ENCODE results near the gene SLC1A1.

The SLC1A1 gene

DNA sequence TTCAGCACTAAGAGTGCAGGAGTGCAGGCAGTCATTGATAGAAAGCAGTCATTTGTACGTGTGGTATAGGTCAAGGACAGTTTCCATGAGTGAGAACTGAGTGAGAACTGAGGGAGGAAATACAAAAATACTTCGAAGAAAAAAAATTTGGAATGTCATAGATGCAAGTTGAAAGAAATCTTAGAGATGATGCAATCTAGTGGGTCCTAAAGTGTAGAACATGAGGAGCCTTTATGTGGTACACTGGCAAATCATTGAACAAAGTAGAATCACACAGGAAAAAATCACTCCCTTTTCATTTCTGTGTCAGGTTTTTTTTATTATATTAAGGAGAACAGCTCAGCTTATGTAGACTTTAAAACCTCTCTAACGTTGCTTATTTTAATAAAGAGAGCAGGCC is 26.4 kb upstream of the SLC1A1 start:
- no peak overlapping the region for H3K9ac ChIP-seq
- no peaks in the 10 kb centered on the region for H4K20me1 ChIP-seq (ENCODE audit: insufficient read depth)
- H3K27ac ChIP-seq, result no peak overlapping the region
- H3K79me2 ChIP-seq (ENCODE audit: insufficient read depth, low read depth), result no peaks in the 10 kb centered on the region
- H3K4me3 ChIP-seq (IDR thresholded peaks at IDR 0.05; ENCODE audit: insufficient read depth, low read depth, low read length), result no peak overlapping the region
- no peaks in the 10 kb centered on the region for H3K27me3 ChIP-seq (ENCODE audit: insufficient read depth, low read depth)
- H3K4me1 ChIP-seq (ENCODE audit: low read depth, poor library complexity, severe bottlenecking), result no peaks in the 10 kb centered on the region
- no peak overlapping the region for H2AFZ ChIP-seq (ENCODE audit: low read depth)
- no peak overlapping the region for H3K4me2 ChIP-seq
- H3K36me3 ChIP-seq (ENCODE audit: insufficient read depth), result no peaks in the 10 kb centered on the region
- TF ChIP-seq, protein P1, sequence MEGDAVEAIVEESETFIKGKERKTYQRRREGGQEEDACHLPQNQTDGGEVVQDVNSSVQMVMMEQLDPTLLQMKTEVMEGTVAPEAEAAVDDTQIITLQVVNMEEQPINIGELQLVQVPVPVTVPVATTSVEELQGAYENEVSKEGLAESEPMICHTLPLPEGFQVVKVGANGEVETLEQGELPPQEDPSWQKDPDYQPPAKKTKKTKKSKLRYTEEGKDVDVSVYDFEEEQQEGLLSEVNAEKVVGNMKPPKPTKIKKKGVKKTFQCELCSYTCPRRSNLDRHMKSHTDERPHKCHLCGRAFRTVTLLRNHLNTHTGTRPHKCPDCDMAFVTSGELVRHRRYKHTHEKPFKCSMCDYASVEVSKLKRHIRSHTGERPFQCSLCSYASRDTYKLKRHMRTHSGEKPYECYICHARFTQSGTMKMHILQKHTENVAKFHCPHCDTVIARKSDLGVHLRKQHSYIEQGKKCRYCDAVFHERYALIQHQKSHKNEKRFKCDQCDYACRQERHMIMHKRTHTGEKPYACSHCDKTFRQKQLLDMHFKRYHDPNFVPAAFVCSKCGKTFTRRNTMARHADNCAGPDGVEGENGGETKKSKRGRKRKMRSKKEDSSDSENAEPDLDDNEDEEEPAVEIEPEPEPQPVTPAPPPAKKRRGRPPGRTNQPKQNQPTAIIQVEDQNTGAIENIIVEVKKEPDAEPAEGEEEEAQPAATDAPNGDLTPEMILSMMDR (conservative IDR thresholded peaks at IDR 0.05; ENCODE audit: low read depth, low read length), result no peak

GRCh38 chr9:4464911-4465513 is 25.3 kb upstream of the SLC1A1 start:
- TF ChIP-seq, protein P1 (conservative IDR thresholded peaks at IDR 0.05; ENCODE audit: low read depth, low read length), result no peak
- no peak overlapping the region for H3K4me3 ChIP-seq (IDR thresholded peaks at IDR 0.05; ENCODE audit: insufficient read depth, low read depth, low read length)
- H3K79me2 ChIP-seq (ENCODE audit: insufficient read depth, low read depth), result no peaks in the 10 kb centered on the region
- H3K36me3 ChIP-seq (ENCODE audit: insufficient read depth), result no peaks in the 10 kb centered on the region
- no peak overlapping the region for H3K4me2 ChIP-seq
- no peaks in the 10 kb centered on the region for H3K4me1 ChIP-seq (ENCODE audit: low read depth, poor library complexity, severe bottlenecking)
- no peak overlapping the region for H3K27ac ChIP-seq
- H3K9ac ChIP-seq, result no peak overlapping the region
- H4K20me1 ChIP-seq (ENCODE audit: insufficient read depth), result no peaks in the 10 kb centered on the region
- no peaks in the 10 kb centered on the region for H3K27me3 ChIP-seq (ENCODE audit: insufficient read depth, low read depth)
- no peak overlapping the region for H2AFZ ChIP-seq (ENCODE audit: low read depth)

- H4K20me1 ChIP-seq (ENCODE audit: insufficient read depth), result no peaks in the 10 kb centered on the region
- no peak overlapping the region for H3K9ac ChIP-seq
- no peak overlapping the region for H3K27ac ChIP-seq
These were observed 24.4 kb upstream of the SLC1A1 start for GRCh38 chr9:4465910-4466309.

GRCh38 chr9:4475301-4475700 is 15.0 kb upstream of the SLC1A1 start:
- no peaks in the 10 kb centered on the region for H4K20me1 ChIP-seq (ENCODE audit: insufficient read depth)
- H2AFZ ChIP-seq (ENCODE audit: low read depth), result no peak overlapping the region
- H3K79me2 ChIP-seq (ENCODE audit: insufficient read depth, low read depth), result no peaks in the 10 kb centered on the region
- no peak overlapping the region for H3K9ac ChIP-seq
- H3K4me1 ChIP-seq (ENCODE audit: low read depth, poor library complexity, severe bottlenecking), result no peaks in the 10 kb centered on the region
- TF ChIP-seq, protein P1 (conservative IDR thresholded peaks at IDR 0.05; ENCODE audit: low read depth, low read length), result no peak
- no peaks in the 10 kb centered on the region; the same call in 1 of the 2 replicates for H3K27me3 ChIP-seq (ENCODE audit: insufficient read depth, low read depth)
- H3K27ac ChIP-seq, result no peak overlapping the region
- H3K4me2 ChIP-seq, result no peak overlapping the region
- H3K36me3 ChIP-seq (ENCODE audit: insufficient read depth), result no peaks in the 10 kb centered on the region
- no peak overlapping the region for H3K4me3 ChIP-seq (IDR thresholded peaks at IDR 0.05; ENCODE audit: insufficient read depth, low read depth, low read length)

More at GRCh38 chr9:4465910-4466309, 24.4 kb upstream of the SLC1A1 start:
- Histone ChIP-seq H3K36me3 (ENCODE audit: insufficient read depth) (no peaks in the 10 kb centered on the region), H3K4me3 (IDR thresholded peaks at IDR 0.05; ENCODE audit: insufficient read depth, low read depth, low read length) (no peak overlapping the region), H3K4me1 (ENCODE audit: low read depth, poor library complexity, severe bottlenecking) (no peaks in the 10 kb centered on the region), H3K4me2 (no peak overlapping the region), H2AFZ (ENCODE audit: low read depth) (no peak overlapping the region), H3K79me2 (ENCODE audit: insufficient read depth, low read depth) (no peaks in the 10 kb centered on the region), H3K27me3 (ENCODE audit: insufficient read depth, low read depth) (no peaks in the 10 kb centered on the region)
- TF ChIP-seq, protein P1 (conservative IDR thresholded peaks at IDR 0.05; ENCODE audit: low read depth, low read length), result no peak

All from KMS-11 (cell line).